Activated CD4-positive, alpha-beta T cell treated with anti-CD3 and anti-CD28 coated beads for 1 hour (primary cell): ENCODE results near the gene SLC35B1.

ENCODE experiments used
- DNase-seq: peaks from one replicate; pipeline ENCODE4 v3.0.0-alpha.2; 2020

Gene SLC35B1

DNA sequence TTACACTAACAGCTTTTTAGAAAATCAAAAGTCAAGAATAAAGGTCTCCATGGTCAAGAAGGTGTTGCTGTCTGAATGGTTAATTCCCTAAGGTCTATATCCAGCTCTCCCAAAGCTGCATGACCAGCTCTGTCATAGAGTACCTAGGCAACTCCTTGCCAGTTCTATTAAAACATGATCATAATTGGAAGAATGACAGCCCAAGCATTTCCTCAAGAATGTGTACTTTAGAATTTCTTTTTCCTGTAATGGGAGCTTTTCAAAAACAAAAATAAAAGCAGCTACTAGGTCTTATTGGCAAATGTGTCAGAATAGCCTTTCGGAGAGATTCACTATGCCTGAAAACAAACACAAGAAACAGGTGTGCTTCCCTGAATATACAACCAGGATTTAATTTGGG is 37.8 kb downstream of the SLC35B1 start:
- DNase-seq, result no peak

DNA sequence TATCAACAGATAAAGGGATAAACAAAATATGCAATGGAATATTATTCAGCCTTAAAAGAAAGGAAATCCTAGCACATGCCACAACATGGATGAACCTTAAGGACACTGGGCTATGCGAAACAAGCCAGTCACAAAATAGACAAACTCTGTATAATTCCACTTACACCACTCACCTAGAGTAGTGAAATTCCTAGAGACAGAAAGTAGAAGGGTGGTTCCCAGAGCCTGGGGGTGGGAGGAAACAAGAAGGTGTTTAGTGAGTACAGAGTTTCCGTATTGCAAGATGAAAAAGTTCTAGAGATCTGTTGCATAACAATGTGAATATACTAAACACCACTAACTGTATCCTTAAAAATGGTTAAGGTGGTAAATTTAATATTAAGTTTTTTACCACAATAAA is 39.9 kb downstream of the SLC35B1 start:
- no peak for DNase-seq

DNA sequence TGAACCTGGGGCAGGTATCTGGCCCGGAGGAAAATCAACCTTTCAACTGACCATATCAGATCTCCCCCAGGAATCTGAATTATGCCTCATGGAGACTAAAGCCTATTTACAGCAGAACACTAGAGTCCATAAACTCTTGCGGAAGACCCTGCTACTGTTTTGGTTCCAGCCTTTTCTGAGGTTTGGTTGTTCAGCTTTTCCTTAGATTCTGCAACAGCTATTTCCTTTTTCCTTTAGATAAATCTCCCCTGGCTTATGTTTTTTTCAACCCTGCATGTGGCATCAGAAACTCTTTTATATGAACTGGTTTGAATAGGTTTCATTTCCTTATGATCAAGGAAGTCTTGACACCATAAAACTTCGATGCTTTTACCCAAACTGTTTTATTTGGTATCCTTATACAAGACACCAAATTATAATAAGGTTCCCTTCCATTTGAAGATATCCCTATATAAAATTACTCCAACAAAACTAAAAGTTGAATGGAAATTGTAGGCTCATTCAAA is 43.0 kb downstream of the SLC35B1 start:
- DNase-seq, result no peak

DNA sequence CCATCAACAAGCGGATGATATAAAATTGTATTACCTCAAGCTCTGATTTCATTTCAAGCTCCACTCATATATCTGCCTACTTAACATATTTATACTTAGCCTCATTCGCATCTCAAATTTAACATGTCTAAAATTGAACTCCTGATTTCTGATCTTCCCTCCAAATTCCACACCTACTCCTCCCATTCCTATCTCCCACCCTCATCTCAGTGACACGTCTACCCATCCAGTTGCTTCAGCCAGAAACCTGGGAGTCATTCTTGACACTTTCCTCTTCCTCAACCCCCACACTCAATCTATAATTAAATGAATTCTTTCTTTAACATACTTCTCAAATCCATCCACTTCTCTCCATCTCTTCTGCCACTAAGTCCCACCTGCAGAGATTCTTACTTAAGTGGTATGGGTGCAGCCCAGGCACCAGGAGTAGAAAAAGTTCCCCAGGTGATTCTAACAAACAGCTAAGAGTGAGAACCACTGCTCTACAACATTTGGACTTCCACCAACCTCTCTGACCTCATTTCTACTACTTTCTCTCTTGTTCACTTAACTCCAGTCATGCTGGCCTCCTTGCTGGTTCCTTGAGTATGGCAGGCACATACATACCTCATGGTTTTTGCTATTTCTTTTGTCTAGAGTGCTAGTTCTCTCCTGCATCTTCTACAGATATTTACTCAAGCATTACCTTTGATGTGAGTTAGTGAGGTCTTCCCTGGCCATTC is 47.9 kb downstream of the SLC35B1 start:
- no peak for DNase-seq

DNA sequence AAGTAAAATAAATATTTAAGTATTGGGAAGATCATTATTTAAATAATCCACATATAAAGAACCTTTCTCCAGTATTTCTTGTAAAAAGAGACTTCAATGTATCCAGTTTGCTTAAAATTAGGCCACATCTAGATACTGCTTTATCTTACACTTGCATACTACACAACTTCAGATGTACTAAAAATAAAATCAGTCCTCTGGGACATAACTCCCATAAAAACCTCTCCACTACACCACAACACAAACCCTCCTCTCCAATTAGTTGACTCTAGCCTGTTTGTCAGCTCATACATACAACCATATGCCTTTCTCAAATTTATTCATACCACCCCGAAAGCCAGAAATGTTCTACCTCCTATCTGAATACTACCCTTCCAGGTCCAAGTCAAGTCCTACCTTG is 51.5 kb downstream of the SLC35B1 start:
- no peak for DNase-seq
